GM12864 (cell line): ENCODE data around the gene SDC1.
"Not testable (repeated sequence)": the region's sequence is repeated elsewhere in the genome, so short reads cannot be mapped to it uniquely, and the experiment has no call there.

Experiments used
- DNase-seq: peaks from one replicate; pipeline ENCODE4 v3.0.0-alpha.2; 2011; ENCODE audit warnings: low read depth
- H3K4me3 ChIP-seq: 2 replicates; pipeline ENCODE4 v1.5.1; 2011; ENCODE audit warnings: mild to moderate bottlenecking, low read depth, low read length, control low read depth
- CTCF ChIP-seq: IDR thresholded peaks from 2 replicates; pipeline ENCODE4 v1.5.1; 2011; ENCODE audit warnings: low read depth, mild to moderate bottlenecking, moderate library complexity, low read length, control low read depth, inconsistent platforms; ENCODE audit errors: missing control alignments

SDC1 gene

GRCh38 chr2:20235655-20236305 is 10.8 kb upstream of the SDC1 start:
- TF ChIP-seq CTCF = no peak
- H3K4me3 ChIP-seq = no peak overlapping the region
- DNase-seq = no peak

GRCh38 chr2:20234597-20234996 is 9.7 kb upstream of the SDC1 start:
- DNase-seq, H3K4me3 ChIP-seq: not testable (repeated sequence)

- TF ChIP-seq CTCF = no peak
- no peak overlapping the region for H3K4me3 ChIP-seq
- no peak for DNase-seq
These were observed 7.9 kb upstream of the SDC1 start for GRCh38 chr2:20232837-20233207.

GRCh38 chr2:20231598-20232026 is 6.7 kb upstream of the SDC1 start:
- H3K4me3 ChIP-seq = no peak overlapping the region
- no peak for TF ChIP-seq CTCF
- DNase-seq = no peak

- no peak overlapping the region for H3K4me3 ChIP-seq
- DNase-seq = no peak
- TF ChIP-seq CTCF = no peak
These were observed 6.2 kb upstream of the SDC1 start for GRCh38 chr2:20231159-20231558.

GRCh38 chr2:20230114-20230425 is 5.1 kb upstream of the SDC1 start:
- no peak for DNase-seq
- no peak for TF ChIP-seq CTCF
- no peak overlapping the region for H3K4me3 ChIP-seq

- no peak for DNase-seq
- TF ChIP-seq CTCF = no peak
- H3K4me3 ChIP-seq = no peak overlapping the region
These were observed 4.6 kb upstream of the SDC1 start for GRCh38 chr2:20229322-20230113.
